Measurements from ENCODE around the gene IL4.

IL4 gene

GRCh38 chr5:132692632-132692967 lies 18.8 kb downstream of the IL4 start:
- CTCF ChIA-PET, result no interaction called here
- Histone ChIP-seq H3K4me1 (ENCODE audit: control insufficient read depth, insufficient read depth, low read length) (peaks cover 4% of the 10 kb centered on the region), H3K9me3 (ENCODE audit: control insufficient read depth, insufficient read depth, low read depth, low read length) (no peaks in the 10 kb centered on the region), H3K27ac (ENCODE audit: extremely low read depth, low read depth, low read length) (no peak overlapping the region), H3K36me3 (ENCODE audit: control insufficient read depth in 2 of 2, insufficient read depth in 1 of 2, low read length in 2 of 2) (peaks cover 8 to 20% of the 10 kb centered on the region in 2 experiments; a peak in 2 of 3 replicates), H3K4me3 (ENCODE audit: low read depth, low read length) (no peak overlapping the region)
- no peak for TF ChIP-seq ZIC2 (tag by site-specific recombination; IDR thresholded peaks at IDR 0.05)
- no peak for TF ChIP-seq ZNF830 (tag by site-specific recombination; IDR thresholded peaks at IDR 0.05; ENCODE audit: low read depth)
- no peak for TF ChIP-seq ZFP69B (tag by site-specific recombination; IDR thresholded peaks at IDR 0.05)
- TF ChIP-seq ZNF366 (tag by site-specific recombination; conservative IDR thresholded peaks at IDR 0.05), result no peak
- POLR2A ChIA-PET, result no interaction called here

- H3K9me3 ChIP-seq (ENCODE audit: control insufficient read depth, insufficient read depth, low read depth, low read length), result no peaks in the 10 kb centered on the region
- no peak for TF ChIP-seq ZNF660 (tag by site-specific recombination; IDR thresholded peaks at IDR 0.05)
- no peak overlapping the region for H3K27ac ChIP-seq (ENCODE audit: extremely low read depth, low read depth, low read length)
- no peaks in the 10 kb centered on the region for H3K4me1 ChIP-seq (ENCODE audit: control insufficient read depth, insufficient read depth, low read length)
- POLR2A ChIA-PET, result no interaction called here
- H3K36me3 ChIP-seq (ENCODE audit: control insufficient read depth in 2 of 2, insufficient read depth in 1 of 2, low read length in 2 of 2), result peaks cover 35 to 47% of the 10 kb centered on the region in 2 experiments
- CTCF ChIA-PET, result interaction anchor here (1.1 kb wide), 1 partner anchor 18 kb away, joined by 5 read pairs; no protein-coding TSS in a partner anchor
- H3K4me3 ChIP-seq (ENCODE audit: low read depth, low read length), result no peak overlapping the region
Observed at GRCh38 chr5:132695956-132696355, 22.2 kb downstream of the IL4 start.

- Histone ChIP-seq H3K4me1 (ENCODE audit: control insufficient read depth, insufficient read depth, low read length) (no peaks in the 10 kb centered on the region), H3K36me3 (ENCODE audit: control insufficient read depth in 2 of 2, insufficient read depth in 1 of 2, low read length in 2 of 2) (peaks cover 22 to 44% of the 10 kb centered on the region in 2 experiments), H3K27ac (ENCODE audit: extremely low read depth, low read depth, low read length) (no peak overlapping the region), H3K9me3 (ENCODE audit: control insufficient read depth, insufficient read depth, low read depth, low read length) (no peaks in the 10 kb centered on the region), H3K4me3 (ENCODE audit: low read depth, low read length) (no peak overlapping the region)
- ChIA-PET POLR2A (interaction anchor here (1.1 kb wide), 1 partner anchor 33 kb away, joined by 3 read pairs; the partner anchor contains the start of gene KIF3A), CTCF (interaction anchor here (0.5 to 0.7 kb wide), 3 partner anchors 97 to 675 kb away, joined by 3 read pairs; no protein-coding TSS in a partner anchor)
- TF ChIP-seq SP3 (tag by site-specific recombination; IDR thresholded peaks at IDR 0.05) (no peak), ZNF473 (tag by site-specific recombination; IDR thresholded peaks at IDR 0.05) (no peak), KLF1 (tag by site-specific recombination; IDR thresholded peaks at IDR 0.05) (no peak), ZBTB10 (tag by site-specific recombination; IDR thresholded peaks at IDR 0.05) (no peak), ZNF416 (tag by site-specific recombination; IDR thresholded peaks at IDR 0.05) (no peak), ZNF549 (tag by site-specific recombination; IDR thresholded peaks at IDR 0.05) (no peak), ZNF600 (tag by site-specific recombination; IDR thresholded peaks at IDR 0.05) (no peak), ZNF558 (tag by site-specific recombination; IDR thresholded peaks at IDR 0.05) (no peak), ZBTB44 (tag by site-specific recombination; IDR thresholded peaks at IDR 0.05) (no peak), ZSCAN5A (tag by site-specific recombination; IDR thresholded peaks at IDR 0.05) (no peak), ZNF239 (tag by site-specific recombination; IDR thresholded peaks at IDR 0.05) (no peak), ZXDB (tag by site-specific recombination; IDR thresholded peaks at IDR 0.05) (no peak), ZNF2 (tag by site-specific recombination; IDR thresholded peaks at IDR 0.05) (no peak), ZNF18 (tag by site-specific recombination; IDR thresholded peaks at IDR 0.05) (no peak), SCRT2 (tag by site-specific recombination; IDR thresholded peaks at IDR 0.05) (no peak), ZNF792 (tag by site-specific recombination; IDR thresholded peaks at IDR 0.05) (no peak), ZSCAN18 (tag by site-specific recombination; IDR thresholded peaks at IDR 0.05) (no peak)
Observed at GRCh38 chr5:132704875-132705274, 31.1 kb downstream of the IL4 start.
